Sigmoid colon (tissue), 3 donors: Measurements from ENCODE around the gene TNFAIP2.

ENCODE experiments used
- CTCF ChIP-seq, 4 experiments: fragments of 450-650 bp in 3 of 4; fragments of 200-600 bp in 1 of 4; IDR thresholded peaks; one replicate each; pipeline ENCODE4 v1.5.1; 2016 to 2019; ENCODE audit warnings: antibody characterized with exemption in 4 of 4, mild to moderate bottlenecking in 3 of 4, moderate library complexity in 2 of 4
- POLR2A ChIP-seq, 2 donors: fragments of 450-650 bp; IDR thresholded peaks; one replicate each; pipeline ENCODE4 v1.6.1; 2016; ENCODE audit warnings: antibody characterized with exemption in 2 of 2, mild to moderate bottlenecking in 2 of 2, moderate library complexity in 2 of 2

GRCh38 chr14:103125098-103126070, 2.1 kb downstream of the TNFAIP2 start:
- TF ChIP-seq CTCF (IDR thresholded peaks at IDR 0.05) (no peak), POLR2A (IDR thresholded peaks at IDR 0.05) (no peak)
